HEK293 (cell line): ENCODE measurements around the gene BLM.

Experiments
- GFI1B ChIP-seq: fragments of 450-650 bp; formaldehyde crosslinking; IDR thresholded peaks from 2 replicates; pipeline ENCODE4 v1.5.1; 2016; ENCODE audit warnings: missing biosample characterization, missing genetic modification characterization
- IKZF3 ChIP-seq: fragments of 450-650 bp; IDR thresholded peaks from 2 replicates; pipeline ENCODE4 v1.5.0; 2018; ENCODE audit warnings: missing biosample characterization, mild to moderate bottlenecking, missing genetic modification characterization, moderate library complexity
- RBAK ChIP-seq: fragments of 450-650 bp; formaldehyde crosslinking; IDR thresholded peaks from 2 replicates; pipeline ENCODE4 v1.5.1; 2016; ENCODE audit warnings: missing biosample characterization, missing genetic modification characterization
- SCRT1 ChIP-seq: fragments of 450-650 bp; formaldehyde crosslinking; IDR thresholded peaks from 2 replicates; pipeline ENCODE4 v1.5.1; 2016; ENCODE audit warnings: missing biosample characterization, missing genetic modification characterization, borderline replicate concordance
- SP7 ChIP-seq: fragments of 450-650 bp; formaldehyde crosslinking; IDR thresholded peaks from 2 replicates; pipeline ENCODE4 v1.5.1; 2016; ENCODE audit warnings: missing biosample characterization, missing genetic modification characterization
- ZBTB20 ChIP-seq: fragments of 450-650 bp; formaldehyde crosslinking; IDR thresholded peaks from 2 replicates; pipeline ENCODE4 v1.5.1; 2016; ENCODE audit warnings: missing biosample characterization, missing genetic modification characterization
- ZBTB48 ChIP-seq: fragments of 450-650 bp; formaldehyde crosslinking; IDR thresholded peaks from 2 replicates; pipeline ENCODE4 v1.5.1; 2016; ENCODE audit warnings: missing biosample characterization, missing genetic modification characterization
- ZBTB49 ChIP-seq: fragments of 450-650 bp; formaldehyde crosslinking; IDR thresholded peaks from 2 replicates; pipeline ENCODE4 v1.5.1; 2016; ENCODE audit warnings: missing biosample characterization, missing genetic modification characterization, low read depth
- ZBTB7A ChIP-seq: fragments of 450-650 bp; formaldehyde crosslinking; IDR thresholded peaks from 2 replicates; pipeline ENCODE4 v1.5.1; 2016; ENCODE audit warnings: low read depth, missing biosample characterization, missing genetic modification characterization
- ZBTB8A ChIP-seq: fragments of 450-650 bp; formaldehyde crosslinking; IDR thresholded peaks from 2 replicates; pipeline ENCODE4 v1.5.1; 2016; ENCODE audit warnings: missing biosample characterization, missing genetic modification characterization
- ZFP3 ChIP-seq: fragments of 450-650 bp; formaldehyde crosslinking; IDR thresholded peaks from 2 replicates; pipeline ENCODE4 v1.5.1; 2016; ENCODE audit warnings: low read depth, missing biosample characterization, missing genetic modification characterization
- ZFP41 ChIP-seq: fragments of 450-650 bp; formaldehyde crosslinking; IDR thresholded peaks from 2 replicates; pipeline ENCODE4 v1.5.1; 2016; ENCODE audit warnings: missing biosample characterization, missing genetic modification characterization, borderline replicate concordance
- ZNF112 ChIP-seq: fragments of 450-650 bp; formaldehyde crosslinking; IDR thresholded peaks from 2 replicates; pipeline ENCODE4 v1.5.0; 2017; ENCODE audit warnings: missing biosample characterization, missing genetic modification characterization
- ZNF121 ChIP-seq: fragments of 450-650 bp; formaldehyde crosslinking; IDR thresholded peaks from 2 replicates; pipeline ENCODE4 v1.5.1; 2016; ENCODE audit warnings: missing biosample characterization, missing genetic modification characterization
- ZNF174 ChIP-seq: fragments of 450-650 bp; formaldehyde crosslinking; IDR thresholded peaks from 2 replicates; pipeline ENCODE4 v1.5.0; 2017; ENCODE audit warnings: missing biosample characterization, mild to moderate bottlenecking, missing genetic modification characterization
- ZNF19 ChIP-seq: fragments of 450-650 bp; formaldehyde crosslinking; IDR thresholded peaks from 2 replicates; pipeline ENCODE4; 2016; ENCODE audit warnings: missing biosample characterization, missing genetic modification characterization, low read depth
- ZNF2 ChIP-seq: fragments of 450-650 bp; formaldehyde crosslinking; IDR thresholded peaks from 2 replicates; pipeline ENCODE4 v1.5.1; 2016; ENCODE audit warnings: missing biosample characterization, missing genetic modification characterization
- ZNF292 ChIP-seq: fragments of 450-650 bp; formaldehyde crosslinking; IDR thresholded peaks from 2 replicates; pipeline ENCODE4 v1.5.1; 2016; ENCODE audit warnings: low read depth, missing biosample characterization, missing genetic modification characterization, borderline replicate concordance
- ZNF311 ChIP-seq: fragments of 450-650 bp; formaldehyde crosslinking; IDR thresholded peaks from 2 replicates; pipeline ENCODE4 v1.5.1; 2017; ENCODE audit warnings: missing biosample characterization, missing genetic modification characterization, borderline replicate concordance
- ZNF324 ChIP-seq: fragments of 450-650 bp; formaldehyde crosslinking; IDR thresholded peaks from 2 replicates; pipeline ENCODE4 v1.5.1; 2016; ENCODE audit warnings: missing biosample characterization, missing genetic modification characterization
- ZNF394 ChIP-seq: fragments of 450-650 bp; formaldehyde crosslinking; IDR thresholded peaks from 2 replicates; pipeline ENCODE4 v1.5.1; 2016; ENCODE audit warnings: missing biosample characterization, missing genetic modification characterization, mild to moderate bottlenecking, moderate library complexity, borderline replicate concordance
- ZNF398 ChIP-seq: fragments of 450-650 bp; formaldehyde crosslinking; IDR thresholded peaks from 2 replicates; pipeline ENCODE4 v1.5.1; 2017; ENCODE audit warnings: missing biosample characterization, missing genetic modification characterization
- ZNF473 ChIP-seq: fragments of 450-650 bp; formaldehyde crosslinking; IDR thresholded peaks from 2 replicates; pipeline ENCODE4 v1.5.1; 2017; ENCODE audit warnings: missing biosample characterization, missing genetic modification characterization
- ZNF501 ChIP-seq: fragments of 450-650 bp; formaldehyde crosslinking; IDR thresholded peaks from 2 replicates; pipeline ENCODE4 v1.5.1; 2016; ENCODE audit warnings: missing biosample characterization, missing genetic modification characterization
- ZNF514 ChIP-seq: fragments of 450-650 bp; formaldehyde crosslinking; IDR thresholded peaks from 2 replicates; pipeline ENCODE4 v1.5.1; 2016; ENCODE audit warnings: missing biosample characterization, missing genetic modification characterization
- ZNF521 ChIP-seq: fragments of 450-650 bp; formaldehyde crosslinking; IDR thresholded peaks from 2 replicates; pipeline ENCODE4 v1.5.1; 2017; ENCODE audit warnings: missing biosample characterization, mild to moderate bottlenecking, missing genetic modification characterization
- ZNF558 ChIP-seq: fragments of 450-650 bp; formaldehyde crosslinking; IDR thresholded peaks from 2 replicates; pipeline ENCODE4 v1.5.1; 2016; ENCODE audit warnings: missing biosample characterization, missing genetic modification characterization
- ZNF623 ChIP-seq: fragments of 450-650 bp; formaldehyde crosslinking; IDR thresholded peaks from 2 replicates; pipeline ENCODE4 v1.5.1; 2016; ENCODE audit warnings: missing biosample characterization, missing genetic modification characterization
- ZNF624 ChIP-seq: fragments of 450-650 bp; formaldehyde crosslinking; IDR thresholded peaks from 2 replicates; pipeline ENCODE4 v1.5.1; 2017; ENCODE audit warnings: missing biosample characterization, missing genetic modification characterization
- ZNF626 ChIP-seq: fragments of 450-650 bp; sonication (Bioruptor Pico); formaldehyde crosslinking; IDR thresholded peaks from 2 replicates; pipeline ENCODE4 v1.5.1; 2018; ENCODE audit warnings: missing biosample characterization, missing genetic modification characterization, inconsistent platforms
- ZNF645 ChIP-seq: fragments of 450-650 bp; formaldehyde crosslinking; IDR thresholded peaks from 2 replicates; pipeline ENCODE4; 2016; ENCODE audit warnings: missing biosample characterization, missing genetic modification characterization
- ZNF654 ChIP-seq: fragments of 450-650 bp; formaldehyde crosslinking; IDR thresholded peaks from 2 replicates; pipeline ENCODE4 v1.5.1; 2016; ENCODE audit warnings: low read depth, missing biosample characterization, missing genetic modification characterization
- ZNF658 ChIP-seq: fragments of 450-650 bp; formaldehyde crosslinking; IDR thresholded peaks from 2 replicates; pipeline ENCODE4; 2016; ENCODE audit warnings: missing biosample characterization, missing genetic modification characterization
- ZNF76 ChIP-seq: fragments of 450-650 bp; formaldehyde crosslinking; IDR thresholded peaks from 2 replicates; pipeline ENCODE4; 2016; ENCODE audit warnings: low read depth, missing biosample characterization, missing genetic modification characterization, borderline replicate concordance
- ZNF777 ChIP-seq: fragments of 450-650 bp; formaldehyde crosslinking; IDR thresholded peaks from 2 replicates; pipeline ENCODE4 v1.5.1; 2017; ENCODE audit warnings: missing biosample characterization, missing genetic modification characterization, borderline replicate concordance
- ZNF830 ChIP-seq: fragments of 450-650 bp; IDR thresholded peaks from 2 replicates; pipeline ENCODE4 v1.5.0; 2018; ENCODE audit warnings: missing biosample characterization, missing genetic modification characterization, low read depth, mild to moderate bottlenecking, moderate library complexity
- ZSCAN5A ChIP-seq: fragments of 450-650 bp; formaldehyde crosslinking; IDR thresholded peaks from 2 replicates; pipeline ENCODE4 v1.5.1; 2016; ENCODE audit warnings: missing biosample characterization, missing genetic modification characterization

Gene BLM

GRCh38 chr15:90836296-90836871, 119.2 kb downstream of the BLM start (continued):
- TF ChIP-seq ZNF624 (tag by site-specific recombination) (no peak), ZNF654 (tag by site-specific recombination) (no peak), ZBTB7A (no peak), ZNF394 (peak; percentile 59; the same call in 1 of the 2 replicates), ZNF311 (no peak), ZNF324 (peak; percentile 70; the same call in 1 of the 2 replicates), ZNF514 (no peak), ZNF398 (tag by site-specific recombination) (no peak), ZNF521 (no peak), ZNF830 (no peak), ZNF19 (tag by site-specific recombination) (no peak), ZNF473 (tag by site-specific recombination) (no peak), ZSCAN5A (tag by site-specific recombination) (no peak), ZNF658 (tag by site-specific recombination) (no peak), ZBTB20 (0 out of 2 replicates have a peak, but pooled peaks have one; percentile 15), ZNF121 (no peak), SP7 (tag by site-specific recombination) (0 out of 2 replicates have a peak, but pooled peaks have one; percentile 37), ZNF112 (tag by site-specific recombination) (no peak), SCRT1 (tag by site-specific recombination) (no peak), RBAK (tag by site-specific recombination) (no peak), ZNF76 (tag by site-specific recombination) (no peak), ZNF777 (tag by site-specific recombination) (no peak), ZNF623 (no peak), ZBTB49 (no peak), ZNF2 (no peak), ZFP41 (tag by site-specific recombination) (no peak), ZNF558 (tag by site-specific recombination) (no peak), ZNF626 (tag by site-specific recombination) (no peak), ZBTB48 (tag by site-specific recombination) (no peak), ZNF292 (tag by site-specific recombination) (no peak), GFI1B (tag by site-specific recombination) (no peak), ZBTB8A (tag by site-specific recombination) (no peak), IKZF3 (tag by site-specific recombination) (no peak), ZFP3 (tag by site-specific recombination) (no peak), ZNF501 (tag by site-specific recombination) (no peak), ZNF174 (tag by site-specific recombination) (no peak), ZNF645 (tag by site-specific recombination) (no peak)
